Activated CD4-positive, alpha-beta T cell treated with anti-CD3 and anti-CD28 coated beads for 1 hour (primary cell): ENCODE results near the gene RNASE12.
A peak's percentile ranks its signal among the peaks of the same experiment; 100 is the strongest.
"Not testable (repeated sequence)": the region's sequence is repeated elsewhere in the genome, so short reads cannot be mapped to it uniquely, and the experiment has no call there.

Experiments
- DNase-seq: peaks from one replicate; pipeline ENCODE4 v3.0.0-alpha.2; 2020

The RNASE12 gene, protein sequence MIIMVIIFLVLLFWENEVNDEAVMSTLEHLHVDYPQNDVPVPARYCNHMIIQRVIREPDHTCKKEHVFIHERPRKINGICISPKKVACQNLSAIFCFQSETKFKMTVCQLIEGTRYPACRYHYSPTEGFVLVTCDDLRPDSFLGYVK

DNA sequence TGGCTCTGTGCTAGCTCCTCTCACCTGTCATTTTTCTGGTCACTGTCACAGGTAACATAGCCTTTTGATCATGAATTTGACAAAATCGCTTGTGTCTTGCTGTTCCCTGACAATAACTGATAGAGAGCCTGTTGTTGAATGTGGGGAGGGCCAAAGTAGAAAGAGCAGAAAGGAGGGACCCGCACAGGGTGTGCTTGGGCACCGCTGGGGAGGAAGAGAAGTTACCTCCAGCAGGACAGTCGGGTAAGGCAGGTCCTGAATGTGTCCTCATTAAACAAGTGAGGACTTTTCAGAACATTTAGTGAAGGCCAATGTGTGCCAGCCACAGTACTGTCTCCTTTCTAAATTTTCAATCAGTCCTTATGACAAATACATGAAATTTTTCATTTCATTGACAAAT lies at the start of gene RNASE12:
RNASE12 (minus strand) TSS at position 142 of the 400 bp plus-strand sequence. CDS start 653 bp downstream, outside the sequence.
- no peak for DNase-seq

DNA sequence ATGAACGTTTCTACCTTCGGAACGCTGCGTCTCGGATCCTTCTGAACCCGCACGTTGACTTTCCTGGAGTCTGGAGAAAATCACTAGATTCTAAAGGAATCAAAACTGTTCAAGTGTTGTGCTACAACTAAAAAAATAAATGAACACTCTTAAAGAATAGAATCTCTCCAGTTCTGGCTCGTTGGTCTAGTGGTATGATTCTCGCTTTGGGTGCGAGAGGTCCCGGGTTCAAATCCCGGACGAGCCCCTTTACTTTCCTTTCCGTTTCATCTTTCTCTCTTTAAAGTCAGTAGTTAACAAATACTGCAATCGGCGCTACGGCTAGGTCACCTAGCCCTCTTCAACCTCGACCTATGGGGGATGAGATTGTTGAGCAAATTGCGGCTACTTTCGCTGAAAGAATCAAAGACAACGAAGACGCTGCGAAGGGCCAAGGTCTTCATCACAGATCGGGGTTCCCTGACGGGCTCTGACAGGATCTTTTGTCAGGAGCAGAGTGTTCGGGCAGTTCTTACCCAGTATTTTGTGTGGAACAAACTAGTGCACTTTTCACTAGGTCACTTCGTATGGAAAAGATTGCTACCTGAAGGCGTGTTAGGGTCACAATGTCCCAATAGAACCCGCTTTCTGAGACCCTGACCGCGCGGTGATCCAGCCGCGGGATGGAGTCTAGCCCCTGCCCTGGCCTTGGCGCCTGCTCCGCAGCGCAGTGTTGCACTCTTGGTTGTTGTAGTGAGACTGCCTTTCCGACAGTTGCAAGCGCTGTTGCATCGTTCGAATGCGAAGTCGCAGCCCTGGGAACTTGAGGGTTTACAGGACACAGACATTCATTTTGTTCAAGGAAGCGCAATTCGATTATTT lies 41.9 kb upstream of the RNASE12 start:
- peak; percentile 46 for DNase-seq

DNA sequence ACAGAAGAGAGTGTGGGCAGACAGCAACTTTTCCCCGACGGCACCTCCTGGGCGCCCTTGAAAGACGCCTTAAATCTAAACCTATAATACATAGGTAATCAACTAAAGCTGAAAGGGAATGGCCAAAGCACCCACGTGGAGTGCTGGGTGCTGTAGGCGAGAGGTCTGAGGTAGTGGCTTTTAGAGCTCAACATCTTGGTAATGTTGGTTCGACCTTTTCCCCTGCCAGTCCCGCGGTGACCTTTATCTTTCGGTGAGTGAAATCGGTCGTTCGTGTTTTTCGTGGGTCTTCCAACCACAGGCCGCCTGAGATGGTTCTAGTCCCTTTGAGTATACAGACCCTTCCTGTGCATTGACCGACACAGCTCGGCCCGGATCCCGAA lies 41.3 kb upstream of the RNASE12 start:
- no peak for DNase-seq

DNA sequence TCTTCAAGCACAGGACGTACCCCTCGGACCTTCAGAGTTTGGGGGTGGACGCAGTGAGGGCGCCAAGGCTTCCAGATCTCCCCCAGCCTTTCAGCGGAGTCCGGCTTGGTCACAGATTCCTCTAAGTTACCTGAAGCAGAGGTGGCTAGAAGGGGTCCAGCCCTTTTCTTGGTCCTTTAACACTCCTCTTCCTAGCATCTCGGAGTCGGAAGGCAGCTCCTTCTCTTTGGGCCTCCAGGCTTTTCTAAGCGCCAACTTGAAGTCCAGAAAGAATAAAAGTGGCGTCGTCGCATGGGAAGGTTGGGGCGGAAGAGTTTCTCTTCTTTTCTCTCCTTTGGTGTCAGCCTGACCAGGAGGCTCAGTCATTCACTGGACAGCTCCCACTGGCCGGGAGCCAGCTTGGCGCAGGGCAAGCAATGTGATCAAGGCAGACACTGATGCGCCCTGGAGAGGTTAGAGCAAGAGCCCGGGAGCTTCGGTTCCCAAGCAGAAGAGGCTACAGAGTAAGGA lies 40.8 kb upstream of the RNASE12 start:
- no peak for DNase-seq

DNA sequence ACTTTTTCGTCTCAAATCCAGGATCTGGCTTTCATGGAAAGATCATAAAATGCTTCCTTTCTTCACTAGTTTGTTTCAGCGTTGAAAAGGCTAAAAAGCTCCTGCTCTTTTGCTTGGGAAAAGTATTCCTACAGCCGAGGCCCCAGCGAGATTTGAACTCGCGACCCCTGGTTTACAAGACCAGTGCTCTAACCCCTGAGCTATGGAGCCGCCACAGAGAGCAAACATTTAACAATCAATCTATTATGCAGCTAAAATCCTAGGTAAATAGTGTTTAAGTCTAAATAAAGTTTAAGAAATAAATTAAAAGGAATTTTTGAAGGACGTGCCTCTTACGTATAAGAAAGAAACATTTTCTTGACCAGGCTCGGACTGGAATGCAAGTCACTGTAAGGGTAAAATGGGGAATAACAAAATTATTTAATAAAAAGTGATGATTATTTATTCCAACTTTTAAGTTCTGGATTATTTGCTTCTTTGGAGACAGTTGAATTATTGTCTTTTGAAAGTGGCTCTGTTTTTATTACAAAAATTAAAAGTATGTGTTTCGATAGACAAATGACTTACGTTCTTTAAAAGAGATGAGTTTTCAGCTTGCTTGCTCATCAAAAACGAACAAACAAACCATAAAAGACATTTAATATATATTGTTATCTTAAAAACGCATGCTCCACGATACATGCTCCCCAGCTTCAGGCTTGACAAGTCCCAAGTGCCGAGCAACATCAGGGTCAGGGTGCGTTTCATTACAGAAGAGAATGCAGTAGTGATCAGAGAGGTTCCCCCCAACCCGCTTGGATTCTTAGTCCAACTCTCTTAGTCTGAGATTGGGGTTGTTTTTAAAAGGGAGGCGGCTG lies 40.1 kb upstream of the RNASE12 start:
- no peak for DNase-seq

DNA sequence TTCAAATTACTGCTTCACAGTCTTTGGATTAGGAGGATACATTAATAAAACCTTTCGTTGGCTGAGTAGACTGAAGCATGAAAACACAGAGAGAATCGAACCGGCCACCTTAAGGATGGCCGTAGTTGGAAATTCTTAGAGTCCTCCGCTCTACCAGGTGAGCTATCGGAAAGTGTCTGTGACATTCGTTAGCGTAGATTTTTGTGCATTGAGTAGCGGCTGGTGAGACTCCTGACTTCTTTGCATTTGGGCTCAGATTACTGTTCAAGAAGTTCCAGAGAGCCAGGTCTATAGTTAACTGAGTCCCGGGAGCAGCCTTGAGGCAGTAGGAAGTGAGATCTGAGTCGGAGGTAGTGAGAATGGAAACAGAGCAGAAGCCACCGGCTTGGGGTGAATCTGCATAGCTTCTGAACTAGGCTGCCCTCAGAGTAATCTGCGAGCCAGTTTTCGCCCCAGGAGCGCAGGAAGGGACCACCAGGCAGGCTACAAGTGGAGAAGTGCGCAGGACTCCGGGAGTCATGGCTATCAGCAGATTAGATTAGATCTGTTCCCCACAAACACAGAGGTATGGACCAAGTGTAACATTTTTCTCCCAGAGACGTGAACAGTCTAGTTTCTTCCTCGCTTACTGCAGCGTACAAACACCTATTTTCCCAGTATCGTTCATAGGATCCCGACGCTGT lies 39.3 kb upstream of the RNASE12 start:
- no peak for DNase-seq

DNA sequence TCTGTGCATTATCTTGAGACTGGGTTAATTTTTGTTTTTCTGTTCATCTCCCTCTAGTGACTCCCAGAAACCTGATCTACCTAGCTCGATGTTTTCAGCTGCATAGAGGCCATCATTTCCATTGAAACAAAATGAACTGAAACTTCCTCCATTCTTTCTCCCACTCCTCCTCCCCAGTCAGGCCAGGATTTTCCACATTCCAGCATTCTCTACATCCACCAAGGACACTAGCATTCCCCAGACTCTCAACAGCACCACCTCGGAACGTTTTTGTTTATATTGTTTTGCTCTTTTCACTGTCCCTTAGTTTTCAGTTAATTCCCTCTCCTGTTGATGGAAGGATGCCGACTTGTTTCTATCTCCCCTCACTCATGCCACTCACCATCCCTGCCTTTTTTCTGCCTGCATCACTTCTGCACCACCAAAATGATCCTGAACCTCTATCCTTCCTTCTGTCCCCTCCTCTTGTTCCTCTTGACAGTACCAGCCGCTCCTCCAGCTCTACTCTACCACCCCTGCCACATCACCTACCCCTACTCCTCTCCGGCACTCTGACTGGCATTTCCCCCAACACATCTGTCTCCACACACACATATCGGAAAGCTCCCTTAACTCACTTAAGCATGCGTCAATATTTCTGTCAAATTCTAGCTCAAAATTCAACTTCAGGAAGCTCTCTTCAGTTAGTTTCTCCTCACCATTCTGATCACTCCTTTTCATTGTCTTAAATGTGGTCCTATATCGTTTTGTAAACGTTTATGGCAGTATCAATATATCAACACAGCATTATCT lies 37.1 kb upstream of the RNASE12 start:
- no peak for DNase-seq

DNA sequence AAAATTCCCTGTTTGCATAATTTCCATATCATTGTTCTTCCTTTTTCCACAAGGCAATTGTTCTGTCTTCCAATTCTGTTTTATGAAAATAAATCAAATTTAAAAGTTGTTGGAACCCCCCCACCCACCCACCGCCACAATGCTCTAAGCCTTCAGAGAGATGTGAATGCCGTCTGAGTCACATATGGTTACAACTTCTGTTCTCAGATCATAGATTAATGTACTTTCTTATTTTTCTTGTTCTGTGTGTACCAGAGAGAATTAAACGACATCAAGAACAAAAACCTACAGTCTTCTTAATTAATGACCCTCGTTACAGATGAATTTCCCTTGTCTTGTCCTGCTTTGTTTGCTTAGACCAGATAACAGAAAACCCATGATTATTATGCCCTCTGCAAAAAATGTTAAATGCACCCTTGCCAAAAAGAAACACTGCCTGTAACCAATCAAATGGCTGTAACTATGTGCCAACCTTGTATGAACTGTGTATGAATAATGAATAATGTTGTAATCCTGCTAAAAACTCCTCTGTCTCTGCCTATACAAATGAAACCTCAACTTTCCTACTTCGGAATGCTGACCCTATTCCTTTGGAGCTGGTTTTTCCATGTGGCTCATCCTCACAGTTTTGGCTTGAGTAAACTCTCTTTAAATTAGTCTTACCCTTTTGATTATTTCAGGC lies 36.3 kb upstream of the RNASE12 start:
- DNase-seq, result no peak

DNA sequence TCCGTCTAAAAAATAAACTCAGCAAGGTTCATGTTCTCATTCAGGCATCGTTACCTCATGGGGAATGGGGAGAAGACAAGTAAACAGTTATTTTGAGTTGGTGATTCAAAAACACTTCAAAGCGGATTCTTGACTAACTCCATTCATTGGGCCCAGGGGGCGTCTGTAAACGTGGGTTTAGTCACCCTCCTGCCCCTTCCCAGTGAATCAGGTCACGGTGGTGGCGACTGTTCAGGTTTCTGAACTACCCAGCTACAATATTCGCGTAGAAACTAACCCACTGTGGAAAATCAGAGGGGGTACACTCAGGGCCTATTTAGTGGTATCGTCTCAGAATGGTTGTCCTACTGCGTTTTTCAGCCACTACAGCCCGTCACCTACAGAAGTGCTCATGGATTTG lies 35.1 kb upstream of the RNASE12 start:
- DNase-seq, result no peak

DNA sequence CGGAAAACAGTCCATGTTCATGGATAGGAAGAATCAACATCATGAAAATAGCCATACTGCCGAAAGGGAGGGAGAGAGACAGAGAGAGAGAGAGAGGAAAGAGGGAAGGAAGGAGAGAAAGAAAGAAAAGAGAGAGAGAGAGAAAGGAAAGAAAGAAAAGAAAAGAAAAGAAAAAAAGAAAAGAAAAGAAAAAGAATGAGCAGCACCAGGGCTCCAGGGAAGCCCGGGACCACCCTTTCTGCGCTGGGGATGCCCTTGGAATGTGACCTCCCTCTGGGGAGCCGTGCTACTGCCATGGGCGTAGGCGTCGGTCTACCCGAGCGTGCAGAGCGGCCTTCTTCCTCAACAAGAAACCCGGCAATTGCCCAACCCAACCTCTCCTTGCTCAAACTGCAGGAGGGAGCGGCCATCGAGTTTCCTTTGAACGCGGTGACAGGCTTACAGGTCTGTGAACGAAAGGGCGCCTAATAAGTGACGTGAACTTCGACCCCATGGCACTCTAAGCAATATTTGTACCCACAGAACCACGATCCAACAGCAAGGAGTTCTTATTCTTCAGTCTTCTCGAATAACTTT lies 33.4 kb upstream of the RNASE12 start:
- peak; percentile 30 for DNase-seq

DNA sequence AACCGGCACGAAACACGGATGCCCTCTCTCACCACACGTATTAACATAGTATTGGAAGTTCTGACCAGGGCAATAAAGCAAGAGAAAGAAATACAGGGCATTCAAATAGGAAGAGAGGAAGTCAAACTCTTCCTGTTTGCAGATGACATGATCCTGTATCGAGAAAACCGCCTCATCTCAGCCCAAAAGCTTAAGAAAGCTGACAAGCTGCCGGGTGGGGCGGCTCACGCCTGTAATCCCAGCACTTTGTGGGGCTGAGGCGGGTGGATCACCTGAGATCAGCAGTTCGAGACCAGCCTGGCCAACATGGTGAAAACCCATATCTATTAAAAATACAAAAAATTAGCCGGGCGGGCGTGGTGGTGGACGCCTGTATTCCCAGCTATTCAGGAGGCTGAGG lies 32.6 kb upstream of the RNASE12 start:
- no peak for DNase-seq

DNA sequence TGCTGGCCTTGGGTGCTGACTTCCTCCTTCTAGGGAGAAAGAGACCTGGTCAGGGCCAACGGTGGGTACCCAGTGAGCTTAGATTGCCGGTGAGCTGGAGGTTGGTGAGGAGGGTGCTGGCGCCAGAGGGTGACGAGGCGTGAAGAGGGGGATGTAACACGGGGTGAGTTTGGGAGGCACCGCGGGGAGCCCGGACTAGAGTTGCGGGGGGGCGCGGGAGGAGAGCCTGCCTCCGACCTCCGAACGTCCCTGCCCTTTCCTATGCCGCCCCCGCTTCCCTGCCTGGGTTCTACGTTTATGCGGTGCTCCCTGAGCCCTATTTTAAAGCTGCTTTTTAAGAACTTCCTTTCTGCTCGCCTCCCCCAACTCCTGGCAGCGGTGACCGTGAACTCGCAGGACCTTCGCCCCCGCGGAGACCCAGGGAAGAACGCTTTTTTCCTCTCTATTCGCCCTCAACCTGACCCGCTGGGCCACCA lies 31.7 kb upstream of the RNASE12 start:
- no peak for DNase-seq

DNA sequence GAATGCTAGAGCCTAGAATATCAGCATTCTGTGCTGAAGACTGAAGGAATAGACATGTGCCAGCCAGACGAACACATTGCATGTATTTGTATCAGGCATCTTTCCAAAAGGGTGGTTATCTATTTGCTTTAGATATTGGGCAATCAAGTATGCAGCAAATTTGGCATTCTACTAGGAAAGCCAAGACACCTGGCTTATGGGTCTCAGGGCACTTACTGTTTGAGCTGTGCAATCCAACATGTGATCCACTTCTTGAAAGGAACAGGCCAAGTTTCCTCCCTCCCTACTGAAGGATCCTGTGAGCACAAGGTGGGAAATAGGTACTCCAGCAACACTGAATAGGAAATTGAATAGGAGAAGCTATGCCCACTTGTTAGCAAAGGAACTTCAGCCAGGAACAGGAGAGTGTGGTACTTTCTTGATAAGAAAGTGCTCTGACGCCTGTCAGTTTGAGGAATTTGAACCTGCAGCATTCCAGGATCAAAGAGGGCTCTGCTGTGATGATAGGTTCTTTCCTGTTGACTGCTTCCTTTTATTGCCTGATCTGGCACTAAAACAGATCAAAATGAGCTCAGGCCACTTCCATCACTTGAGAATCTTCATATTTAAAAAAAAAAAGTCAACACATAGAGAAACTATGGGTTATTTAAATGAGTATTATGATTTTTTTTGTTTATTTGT lies 29.8 kb upstream of the RNASE12 start:
- no peak for DNase-seq

DNA sequence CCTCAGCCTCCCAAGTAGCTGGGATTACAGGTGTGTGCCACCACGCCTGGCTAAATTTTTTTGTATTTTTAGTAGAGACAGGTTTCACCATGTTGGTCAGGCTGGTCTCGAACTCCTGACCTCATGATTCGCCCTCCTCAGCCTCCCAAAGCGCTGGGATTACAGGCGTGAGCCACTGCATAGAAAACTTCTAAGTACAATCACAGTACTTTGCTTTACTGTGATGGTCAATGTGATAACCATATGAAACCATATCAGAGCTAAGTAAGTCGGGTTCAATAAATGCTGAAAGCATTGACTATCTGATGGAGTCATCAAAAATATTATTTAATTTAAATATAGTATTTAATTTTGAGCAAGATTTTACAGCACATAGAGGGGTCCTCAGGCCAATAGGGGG lies 28.5 kb upstream of the RNASE12 start:
- DNase-seq, result not testable (repeated sequence)

DNA sequence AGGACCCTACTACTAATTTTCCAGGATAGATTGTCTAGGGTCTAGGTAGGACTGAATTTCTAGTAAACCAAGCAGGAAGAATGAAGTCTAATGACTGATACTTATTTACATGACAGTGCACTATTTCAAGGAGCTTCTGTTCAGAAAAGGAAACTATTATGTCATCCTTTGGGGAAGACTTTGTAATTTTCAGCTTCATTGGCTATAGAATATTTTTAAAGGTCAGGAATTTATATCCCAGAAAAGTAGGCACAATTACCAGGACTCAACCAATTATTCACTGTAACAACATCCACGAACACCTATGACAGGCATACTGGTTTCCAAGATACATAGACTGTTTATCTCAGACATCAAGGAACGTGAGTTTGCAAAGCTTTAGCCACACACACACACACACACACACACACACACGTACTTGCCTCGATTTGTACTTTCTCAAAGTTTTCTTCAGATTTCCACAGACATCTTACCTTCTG lies 27.1 kb upstream of the RNASE12 start:
- no peak for DNase-seq

DNA sequence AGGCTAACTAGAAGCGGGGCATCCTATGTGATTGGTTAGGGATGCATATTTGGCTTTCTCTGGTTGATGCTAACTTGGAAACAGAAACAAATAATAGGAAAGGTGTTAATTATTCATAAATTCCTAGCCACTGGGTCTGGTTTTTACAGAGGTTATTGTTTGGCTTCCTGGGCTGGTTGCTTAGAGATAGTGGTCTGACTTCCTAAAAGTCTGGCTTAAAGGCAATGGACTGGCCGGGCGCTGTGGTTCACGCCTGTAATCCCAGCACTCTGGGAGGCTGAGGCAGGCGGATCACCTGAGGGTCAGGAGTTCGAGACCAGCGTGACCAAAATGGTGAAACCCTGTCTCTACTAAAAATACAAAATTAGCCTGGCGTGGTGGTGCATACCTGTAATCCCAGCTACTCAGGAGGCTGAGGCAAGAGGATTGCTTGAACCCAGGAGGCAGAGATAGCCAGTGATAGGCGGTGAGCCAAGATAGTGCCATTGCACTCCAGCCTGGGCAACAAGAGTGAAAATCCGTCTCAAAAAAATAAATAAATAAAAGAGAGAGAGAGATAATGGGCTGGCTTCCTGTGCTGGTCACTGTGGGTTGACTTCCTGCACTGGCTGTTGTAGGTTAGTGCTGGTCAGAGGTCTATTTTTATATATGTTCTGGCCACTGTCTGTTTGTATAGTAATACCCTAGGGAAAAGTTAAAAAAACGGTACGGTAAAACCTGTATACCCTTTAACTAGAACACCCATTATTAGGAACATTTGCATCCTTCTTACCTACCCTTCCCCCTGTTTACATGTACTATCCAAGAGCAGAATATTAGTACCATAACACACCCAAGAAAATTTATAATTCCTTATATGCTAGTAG lies 26.2 kb upstream of the RNASE12 start:
- DNase-seq, result no peak

DNA sequence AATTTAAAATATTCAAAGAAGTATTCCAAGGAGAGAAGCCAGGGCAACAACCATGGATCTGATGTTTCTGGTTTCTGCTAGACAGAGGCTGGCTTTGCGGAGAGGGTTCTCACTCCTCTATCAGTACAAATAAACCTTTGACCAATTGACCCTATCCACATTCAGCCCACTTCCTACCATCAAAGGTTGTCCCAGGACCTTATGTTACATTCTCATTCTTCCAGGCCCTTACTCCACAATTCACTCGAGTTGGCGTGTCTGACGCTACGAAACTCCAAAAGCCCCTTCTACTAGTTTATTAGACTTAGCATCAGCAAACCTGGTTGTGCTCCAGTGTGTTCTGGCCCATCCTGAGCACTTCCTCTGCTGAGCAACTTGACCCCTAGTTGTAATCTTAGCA lies 24.8 kb upstream of the RNASE12 start:
- no peak for DNase-seq

DNA sequence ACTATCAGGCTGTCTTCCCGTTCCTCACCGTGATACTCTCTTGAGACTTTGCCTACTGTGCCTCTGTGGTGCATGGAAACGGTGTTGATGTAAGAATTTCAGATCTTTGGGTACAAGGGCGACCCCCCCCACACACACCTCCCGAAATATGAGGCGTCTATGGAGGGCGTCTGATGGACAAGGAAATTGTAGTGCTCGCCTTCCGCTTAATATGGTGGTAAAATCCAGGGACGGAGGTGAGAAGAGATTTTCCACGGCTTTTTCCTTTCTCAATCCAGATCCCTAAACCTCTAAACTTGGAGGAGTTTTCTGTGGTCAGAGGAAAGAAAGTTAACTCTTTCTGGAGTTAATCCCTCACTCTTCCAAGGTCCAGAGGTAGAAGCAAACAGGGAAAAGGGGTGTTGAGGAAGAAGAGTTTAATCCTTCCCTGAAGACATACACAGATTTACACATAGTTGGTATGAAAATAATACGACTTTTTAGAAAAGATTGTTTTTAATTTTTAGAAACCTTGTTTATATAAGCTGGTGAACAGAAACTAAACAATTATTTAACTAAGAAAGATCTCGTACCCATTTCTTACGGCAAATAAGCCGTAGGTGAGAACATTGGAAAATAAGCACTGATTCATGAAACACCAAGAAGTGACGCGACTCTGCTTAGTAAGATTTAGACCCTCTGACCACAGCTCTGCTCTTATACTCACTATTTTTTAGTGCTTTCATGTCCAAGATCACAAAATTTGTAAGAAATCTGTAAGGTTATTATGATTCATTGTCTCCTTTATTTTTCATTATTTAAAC lies 23.1 kb upstream of the RNASE12 start:
- DNase-seq, result no peak
